SK-N-SH (cell line): Measurements from ENCODE around the gene ZNF469.

ENCODE experiments used
- CTCF ChIP-seq: fragments of 200-600 bp; sonication (generic); IDR thresholded peaks from 2 replicates; pipeline ENCODE4 v1.6.1; 2017; ENCODE audit warnings: antibody characterized with exemption, mild to moderate bottlenecking, moderate library complexity
- GABPA ChIP-seq: IDR thresholded peaks from 2 replicates; pipeline ENCODE4 v1.4.0; 2012; ENCODE audit warnings: low read depth, mild to moderate bottlenecking
- SIN3A ChIP-seq: IDR thresholded peaks from 2 replicates; pipeline ENCODE4 v1.6.1; 2012; ENCODE audit warnings: low read depth, mild to moderate bottlenecking, low read length, moderate library complexity, borderline replicate concordance
- USF2 ChIP-seq: fragments of 150-350 bp; IDR thresholded peaks from 2 replicates; pipeline ENCODE4 v1.6.1; 2017; ENCODE audit warnings: antibody characterized with exemption, low read length, low read depth, borderline replicate concordance

DNA sequence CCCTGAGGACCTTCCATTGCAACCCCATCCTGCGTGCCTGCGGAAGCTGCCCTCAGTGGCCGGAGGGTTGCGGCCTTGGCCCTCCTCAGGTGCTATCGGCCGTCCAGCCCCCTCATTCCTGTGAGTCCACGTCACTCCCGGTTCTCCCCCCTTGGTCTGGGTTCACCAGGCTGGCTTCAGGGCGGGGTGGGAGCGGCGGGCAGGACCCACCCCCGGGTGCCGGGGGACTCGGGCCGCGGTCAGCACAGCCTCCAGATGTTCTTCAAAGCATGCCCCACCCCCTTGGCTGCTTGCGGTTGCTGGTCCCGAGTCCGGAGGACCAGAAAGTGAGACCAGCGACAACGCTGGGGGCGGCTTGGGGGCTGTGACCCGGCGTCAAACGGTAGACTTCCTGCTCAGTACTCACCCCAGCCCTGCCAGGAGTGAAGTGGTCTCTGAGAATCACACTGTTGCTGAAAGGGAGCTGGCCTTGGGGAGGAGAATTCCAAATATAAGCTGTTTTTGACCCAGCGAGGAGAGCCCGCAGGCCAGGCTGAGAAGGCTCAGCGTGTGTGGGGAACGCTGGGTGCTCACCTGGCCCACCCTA lies 4.5 kb downstream of the ZNF469 start:
- TF ChIP-seq GABPA = no peak
- no peak for TF ChIP-seq CTCF
- no peak for TF ChIP-seq SIN3A
- TF ChIP-seq USF2 = no peak
